ENCODE data around the gene TSC2.

TSC2 gene

DNA sequence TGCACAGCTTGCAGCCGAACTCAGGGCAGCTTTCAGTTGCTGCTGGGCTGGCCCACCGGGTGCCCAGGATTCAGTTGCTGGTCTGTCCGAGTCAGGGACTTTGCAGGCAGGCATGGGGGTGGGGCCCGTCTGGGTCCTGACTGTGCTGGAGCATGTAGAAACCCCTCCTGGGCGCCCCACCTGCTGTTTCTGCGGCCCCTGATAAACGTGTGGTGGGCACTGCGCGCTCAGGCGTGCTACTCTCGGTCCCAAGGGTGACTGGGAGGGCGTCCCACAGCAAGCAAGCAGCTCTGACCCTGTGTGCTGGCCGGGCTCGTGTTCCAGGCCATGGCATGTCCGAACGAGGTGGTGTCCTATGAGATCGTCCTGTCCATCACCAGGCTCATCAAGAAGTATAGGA, 12.6 kb downstream of the TSC2 start:
- no peak overlapping the region for H3K4me3 ChIP-seq (ENCODE audit: control insufficient read depth, low read depth, low read length)
- TF ChIP-seq, protein P1, sequence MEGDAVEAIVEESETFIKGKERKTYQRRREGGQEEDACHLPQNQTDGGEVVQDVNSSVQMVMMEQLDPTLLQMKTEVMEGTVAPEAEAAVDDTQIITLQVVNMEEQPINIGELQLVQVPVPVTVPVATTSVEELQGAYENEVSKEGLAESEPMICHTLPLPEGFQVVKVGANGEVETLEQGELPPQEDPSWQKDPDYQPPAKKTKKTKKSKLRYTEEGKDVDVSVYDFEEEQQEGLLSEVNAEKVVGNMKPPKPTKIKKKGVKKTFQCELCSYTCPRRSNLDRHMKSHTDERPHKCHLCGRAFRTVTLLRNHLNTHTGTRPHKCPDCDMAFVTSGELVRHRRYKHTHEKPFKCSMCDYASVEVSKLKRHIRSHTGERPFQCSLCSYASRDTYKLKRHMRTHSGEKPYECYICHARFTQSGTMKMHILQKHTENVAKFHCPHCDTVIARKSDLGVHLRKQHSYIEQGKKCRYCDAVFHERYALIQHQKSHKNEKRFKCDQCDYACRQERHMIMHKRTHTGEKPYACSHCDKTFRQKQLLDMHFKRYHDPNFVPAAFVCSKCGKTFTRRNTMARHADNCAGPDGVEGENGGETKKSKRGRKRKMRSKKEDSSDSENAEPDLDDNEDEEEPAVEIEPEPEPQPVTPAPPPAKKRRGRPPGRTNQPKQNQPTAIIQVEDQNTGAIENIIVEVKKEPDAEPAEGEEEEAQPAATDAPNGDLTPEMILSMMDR (IDR thresholded peaks at IDR 0.05; ENCODE audit: control insufficient read depth, insufficient read depth, low read depth, low read length, missing control alignments), result no peak
- DNase-seq (ENCODE audit: low read depth), result no peak

DNA sequence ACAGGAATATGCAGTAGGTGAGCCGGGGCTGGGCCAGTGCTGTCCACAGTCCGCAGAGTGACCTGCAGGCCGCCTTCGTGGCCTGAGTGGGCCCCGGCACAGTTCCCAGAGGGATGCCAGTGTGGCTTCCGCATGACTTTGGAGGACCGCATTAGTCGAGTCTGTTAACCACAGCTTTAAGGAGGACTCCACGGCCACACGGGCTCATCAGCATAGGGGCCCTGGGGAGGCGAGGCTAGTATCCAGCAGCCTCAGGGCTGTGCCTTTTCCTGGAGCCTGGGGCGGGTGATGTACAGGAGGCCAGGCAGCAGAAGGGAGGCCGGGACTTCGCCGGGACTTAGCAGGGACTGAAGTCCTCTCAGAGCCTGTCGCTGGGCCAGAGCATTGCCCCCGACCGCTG, 13.2 kb downstream of the TSC2 start:
- TF ChIP-seq, protein P1 (IDR thresholded peaks at IDR 0.05; ENCODE audit: control insufficient read depth, insufficient read depth, low read depth, low read length, missing control alignments), result no peak
- H3K4me3 ChIP-seq (ENCODE audit: control insufficient read depth, low read depth, low read length), result no peak overlapping the region
- DNase-seq (ENCODE audit: low read depth), result no peak

DNA sequence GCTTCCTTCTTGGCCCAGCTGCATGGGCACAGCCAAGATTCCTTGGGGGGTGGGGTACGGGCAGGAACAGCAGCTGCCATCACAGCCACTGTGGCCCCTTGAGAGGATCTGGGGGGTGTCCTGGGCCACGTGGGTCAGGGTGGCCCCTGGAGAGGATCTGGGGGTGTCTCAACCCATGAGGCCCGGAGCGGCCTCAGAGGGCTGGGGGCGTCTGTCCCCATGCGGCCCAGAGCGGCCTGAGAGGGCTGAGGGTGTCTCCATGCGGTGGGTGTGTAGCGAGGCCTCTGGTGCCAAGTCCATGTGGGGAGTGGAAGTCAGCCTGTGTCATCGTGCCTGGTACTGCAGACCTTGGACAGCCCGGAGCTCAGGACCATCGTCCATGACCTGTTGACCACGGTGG, 13.7 kb downstream of the TSC2 start:
- H3K4me3 ChIP-seq (ENCODE audit: control insufficient read depth, low read depth, low read length), result no peak overlapping the region
- no peak for DNase-seq (ENCODE audit: low read depth)
- TF ChIP-seq, protein P1 (IDR thresholded peaks at IDR 0.05; ENCODE audit: control insufficient read depth, insufficient read depth, low read depth, low read length, missing control alignments), result no peak

DNA sequence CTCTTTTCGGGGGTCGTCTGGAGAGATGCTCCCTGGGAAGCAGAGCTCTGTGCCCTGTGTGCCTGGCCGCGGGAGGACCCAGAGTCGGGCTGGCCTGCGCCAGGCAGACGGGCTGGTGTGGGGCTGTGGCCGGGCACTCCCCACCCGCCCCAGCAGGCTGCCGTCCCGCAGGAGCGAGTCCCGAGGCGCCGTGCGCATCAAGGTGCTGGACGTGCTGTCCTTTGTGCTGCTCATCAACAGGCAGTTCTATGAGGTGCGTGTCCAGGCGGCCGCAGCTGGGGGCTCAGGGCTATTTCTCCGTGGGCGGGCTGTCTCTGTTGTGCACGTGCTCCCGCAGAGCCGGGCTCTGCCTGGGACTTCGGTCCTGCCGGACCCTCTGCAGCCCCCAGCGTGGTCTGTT, 15.0 kb downstream of the TSC2 start:
- no peak overlapping the region for H3K4me3 ChIP-seq (ENCODE audit: control insufficient read depth, low read depth, low read length)
- TF ChIP-seq, protein P1 (IDR thresholded peaks at IDR 0.05; ENCODE audit: control insufficient read depth, insufficient read depth, low read depth, low read length, missing control alignments), result no peak
- DNase-seq (ENCODE audit: low read depth), result no peak

DNA sequence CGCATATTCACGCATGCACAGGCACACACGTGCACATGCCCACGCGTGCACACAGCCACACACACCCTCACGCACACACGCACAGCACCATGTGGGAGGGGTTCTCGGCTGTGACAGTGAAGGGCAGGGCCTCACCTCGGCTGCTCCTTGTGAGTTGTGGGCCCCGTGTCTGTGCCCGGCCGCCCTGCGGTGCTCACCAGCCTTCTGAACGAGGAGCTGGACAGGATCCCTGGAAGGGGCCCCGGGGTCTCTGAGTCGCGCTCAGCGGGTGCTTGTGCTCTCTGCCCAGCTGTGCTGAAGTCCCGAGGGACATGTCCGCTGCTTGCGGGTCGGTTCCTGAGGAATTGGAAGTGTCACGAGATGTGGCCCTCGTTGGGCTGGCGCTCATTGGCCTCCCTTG, 16.1 kb downstream of the TSC2 start:
- no peak overlapping the region for H3K4me3 ChIP-seq (ENCODE audit: control insufficient read depth, low read depth, low read length)
- TF ChIP-seq, protein P1 (IDR thresholded peaks at IDR 0.05; ENCODE audit: control insufficient read depth, insufficient read depth, low read depth, low read length, missing control alignments), result no peak
- DNase-seq (ENCODE audit: low read depth), result no peak

DNA sequence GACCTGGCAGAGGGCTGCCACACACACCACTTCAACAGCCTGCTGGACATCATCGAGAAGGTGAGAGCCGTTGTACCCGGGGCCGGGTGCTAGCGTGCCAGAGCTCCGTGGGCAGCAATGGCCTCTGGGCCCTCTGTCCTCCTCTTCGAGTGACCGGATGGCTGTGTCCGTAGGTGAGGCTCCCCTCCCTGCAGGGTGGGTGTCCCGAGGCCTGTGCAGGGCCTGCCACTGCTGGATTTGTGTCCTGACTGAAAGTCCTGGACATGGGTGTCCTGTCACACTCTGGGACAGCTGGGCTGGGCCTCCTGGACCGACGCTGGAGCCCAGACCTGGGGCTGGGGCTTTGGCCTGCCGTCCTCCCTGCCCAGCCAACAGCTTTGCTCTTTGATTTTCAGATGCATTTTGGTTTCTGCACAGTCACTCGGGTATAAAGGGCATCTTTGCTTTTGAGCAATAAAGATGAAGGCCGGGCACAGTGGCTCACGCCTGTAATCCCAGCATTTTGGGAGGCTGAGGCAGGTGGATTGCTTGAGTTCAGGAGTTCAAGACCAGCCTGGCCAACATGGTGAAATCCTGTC, 16.7 kb downstream of the TSC2 start:
- DNase-seq (ENCODE audit: low read depth), result no peak
- TF ChIP-seq, protein P1 (IDR thresholded peaks at IDR 0.05; ENCODE audit: control insufficient read depth, insufficient read depth, low read depth, low read length, missing control alignments), result no peak
- no peak overlapping the region for H3K4me3 ChIP-seq (ENCODE audit: control insufficient read depth, low read depth, low read length)

DNA sequence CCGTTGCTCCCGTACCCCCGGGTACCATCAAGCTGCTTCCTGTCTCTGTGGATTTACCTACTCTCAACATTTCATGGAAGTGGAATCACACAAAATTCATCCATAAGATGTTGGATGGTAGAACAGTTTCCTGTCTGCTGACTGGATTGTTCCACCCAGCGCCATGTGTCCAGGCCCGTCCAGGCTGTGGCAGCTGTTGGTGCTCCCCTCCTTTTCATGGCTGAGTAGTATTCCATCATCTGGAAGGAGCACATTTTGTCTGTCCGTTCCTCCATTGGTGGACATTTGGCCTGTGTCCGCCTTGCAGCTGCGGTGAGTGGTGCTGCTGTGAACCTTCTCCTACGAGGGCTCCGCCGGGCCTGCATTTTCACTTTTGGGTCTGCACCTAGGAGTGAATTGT, 18.4 kb downstream of the TSC2 start:
- TF ChIP-seq, protein P1 (IDR thresholded peaks at IDR 0.05; ENCODE audit: control insufficient read depth, insufficient read depth, low read depth, low read length, missing control alignments), result no peak
- DNase-seq (ENCODE audit: low read depth), result no peak
- no peak overlapping the region for H3K4me3 ChIP-seq (ENCODE audit: control insufficient read depth, low read depth, low read length)

All from AG09309 (cell line).